Activated CD8-positive, alpha-beta T cell treated with anti-CD3 and anti-CD28 coated beads for 36 hours (primary cell): ENCODE results near the gene GAS5. TPM values are rescaled to one million over a fixed set of nuclear protein-coding genes. Genes with fewer than 3 reads are reported as not detected.

ENCODE experiments used
- ATAC-seq: fragments of 200-7000 bp; cut with Tn5 transposase; one replicate; pipeline ENCODE4 v1.10.0; 2021; ENCODE audit warnings: mild to moderate bottlenecking, moderate library complexity
- CTCF ChIA-PET: fragments of 350-600 bp; sonication (Branson Sonifier 250); formaldehyde crosslinking; loops from one replicate; lab custom pipeline; 2021; ENCODE audit warnings: antibody characterized with exemption; lab: Charles Lee
- POLR2A ChIA-PET: fragments of 350-600 bp; sonication (Branson Sonifier 250); formaldehyde crosslinking; loops from one replicate; lab custom pipeline; 2021; ENCODE audit warnings: antibody characterized with exemption; lab: Charles Lee
- DNase-seq: peaks from one replicate; pipeline ENCODE4 v3.0.0-alpha.2; 2020
- H3K27ac Mint-ChIP-seq: one replicate; pipeline ENCODE4 v1.8.0; 2021; ENCODE audit warnings: mild to moderate bottlenecking, mixed read lengths
- H3K27me3 Mint-ChIP-seq: one replicate; pipeline ENCODE4 v1.8.0; 2021; ENCODE audit warnings: mixed read lengths
- H3K36me3 Mint-ChIP-seq: one replicate; pipeline ENCODE4 v1.8.0; 2021; ENCODE audit warnings: low read depth, mixed read lengths
- H3K4me1 Mint-ChIP-seq: one replicate; pipeline ENCODE4 v1.8.0; 2021; ENCODE audit warnings: low read depth, mixed read lengths
- H3K4me3 Mint-ChIP-seq: one replicate; pipeline ENCODE4 v1.8.0; 2021; ENCODE audit warnings: mild to moderate bottlenecking, moderate library complexity, mixed read lengths
- H3K9me3 Mint-ChIP-seq: one replicate; pipeline ENCODE4 v1.8.0; 2021; ENCODE audit warnings: mixed read lengths
- CTCF ChIP-seq: fragments of 200-600 bp; IDR thresholded peaks from one replicate; pipeline ENCODE4 v1.8.0; 2022; ENCODE audit warnings: antibody characterized with exemption, mild to moderate bottlenecking
- intact Hi-C: fragments of 100-400 bp; cut with micrococcal nuclease; formaldehyde crosslinking; loops from one replicate; pipeline ENCODE4 v1.10.0; 2022
- total RNA-seq, 2 experiments: library from RNA; stranded (reverse); gene quantifications; one replicate each; pipeline ENCODE4 v1.2.3, GENCODE V29; 2021

GAS5 gene
- total RNA-seq, 2 experiments from 2014 or later: 1,276 to 1,298 TPM

- POLR2A ChIA-PET: no interaction called here
- CTCF ChIA-PET: no interaction called here
- ATAC-seq: no peak
- no peak overlapping the region for H3K27ac Mint-ChIP-seq
- intact Hi-C loops: no loop called here
- TF ChIP-seq CTCF: no peak
- no peak for DNase-seq
- no peaks in the 10 kb centered on the region for H3K9me3 Mint-ChIP-seq
- no peaks in the 10 kb centered on the region for H3K36me3 Mint-ChIP-seq
- H3K4me3 Mint-ChIP-seq: no peak overlapping the region
- H3K4me1 Mint-ChIP-seq: no peaks in the 10 kb centered on the region
- H3K27me3 Mint-ChIP-seq: no peaks in the 10 kb centered on the region
These were observed 45.3 kb upstream of the GAS5 start for GRCh38 chr1:173913111-173913510.

GRCh38 chr1:173903827-173904531 lies 36.2 kb upstream of the GAS5 start:
- Mint-ChIP-seq H3K27me3 (no peaks in the 10 kb centered on the region), H3K27ac (no peak overlapping the region), H3K9me3 (no peaks in the 10 kb centered on the region), H3K36me3 (peaks cover 4% of the 10 kb centered on the region), H3K4me1 (peaks cover 12% of the 10 kb centered on the region), H3K4me3 (no peak overlapping the region)
- DNase-seq: no peak
- intact Hi-C loops: no loop called here
- TF ChIP-seq CTCF: no peak
- ChIA-PET CTCF (no interaction called here), POLR2A (no interaction called here)
- ATAC-seq: no peak

DNA sequence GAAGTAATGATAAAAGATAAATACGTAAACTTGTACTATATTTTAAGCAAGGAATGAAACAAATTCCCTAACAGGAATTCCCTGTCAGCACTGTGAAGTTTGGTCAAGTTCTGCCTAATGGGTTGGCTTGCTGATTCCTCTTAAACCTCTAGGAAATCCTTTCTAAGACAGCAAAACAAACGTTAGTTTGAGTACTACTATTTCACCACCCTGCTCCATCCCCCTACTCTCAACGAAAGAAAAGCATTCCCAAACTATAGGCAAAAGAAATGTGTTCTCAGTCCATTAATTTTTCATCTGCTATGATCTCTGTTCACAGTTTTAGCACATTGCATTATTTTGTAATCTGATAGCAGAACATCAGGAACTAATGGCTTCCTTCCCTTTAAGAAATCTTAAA lies 33.2 kb upstream of the GAS5 start:
- intact Hi-C loops: no loop called here
- Mint-ChIP-seq H3K9me3 (no peaks in the 10 kb centered on the region), H3K36me3 (peaks cover 4% of the 10 kb centered on the region), H3K27me3 (no peaks in the 10 kb centered on the region), H3K27ac (no peak overlapping the region), H3K4me1 (peaks cover 12% of the 10 kb centered on the region), H3K4me3 (no peak overlapping the region)
- ATAC-seq (no peak), DNase-seq (no peak)
- ChIA-PET POLR2A (no interaction called here), CTCF (no interaction called here)
- no peak for TF ChIP-seq CTCF

GRCh38 chr1:173900427-173900826 lies 32.6 kb upstream of the GAS5 start:
- H3K27me3 Mint-ChIP-seq: no peaks in the 10 kb centered on the region
- no peak for TF ChIP-seq CTCF
- peaks cover 12% of the 10 kb centered on the region for H3K4me1 Mint-ChIP-seq
- ChIA-PET POLR2A (no interaction called here), CTCF (no interaction called here)
- H3K9me3 Mint-ChIP-seq: no peaks in the 10 kb centered on the region
- no peak overlapping the region for H3K27ac Mint-ChIP-seq
- no peak overlapping the region for H3K4me3 Mint-ChIP-seq
- DNase-seq (no peak), ATAC-seq (no peak)
- intact Hi-C loops: no loop called here
- peaks cover 4% of the 10 kb centered on the region for H3K36me3 Mint-ChIP-seq

GRCh38 chr1:173894189-173894588 lies 26.4 kb upstream of the GAS5 start:
- no peaks in the 10 kb centered on the region for H3K27me3 Mint-ChIP-seq
- ChIA-PET CTCF (no interaction called here), POLR2A (no interaction called here)
- H3K4me3 Mint-ChIP-seq: no peak overlapping the region
- peaks cover 9% of the 10 kb centered on the region for H3K36me3 Mint-ChIP-seq
- TF ChIP-seq CTCF: no peak
- no peak for DNase-seq
- no peak overlapping the region for H3K27ac Mint-ChIP-seq
- no peaks in the 10 kb centered on the region for H3K9me3 Mint-ChIP-seq
- H3K4me1 Mint-ChIP-seq: no peaks in the 10 kb centered on the region
- intact Hi-C loops: no loop called here
- ATAC-seq: no peak
